Liver (tissue), 9 donors: ENCODE data around the gene EPB41L4B. TPM values are rescaled to one million over a fixed set of nuclear protein-coding genes. Genes with fewer than 3 reads are reported as not detected.

Source experiments
- DNase-seq: peaks from one replicate; pipeline ENCODE4 v3.0.0-alpha.2; 2017; ENCODE audit warnings: low spot score
- H3K27ac ChIP-seq, 2 donors: one replicate each; pipeline ENCODE4 v1.7.0; 2013; ENCODE audit warnings: inconsistent platforms in 2 of 2, low read length in 2 of 2, control low read depth in 1 of 2, low read depth in 1 of 2, mild to moderate bottlenecking in 1 of 2
- H3K27me3 ChIP-seq, 4 donors: one replicate each; pipeline versions ENCODE4 v1.6.1 to v1.7.0; 2013; ENCODE audit warnings: low read length in 3 of 4, inconsistent platforms in 1 of 4, mild to moderate bottlenecking in 1 of 4, moderate library complexity in 1 of 4; ENCODE audit not compliant: control insufficient read depth in 4 of 4, insufficient read depth in 4 of 4
- H3K36me3 ChIP-seq, 4 donors: one replicate each; pipeline versions ENCODE4 v1.6.1 to v1.7.0; 2013; ENCODE audit warnings: low read length in 3 of 4, mild to moderate bottlenecking in 3 of 4, low read depth in 1 of 4, moderate library complexity in 1 of 4; ENCODE audit not compliant: control insufficient read depth in 4 of 4, insufficient read depth in 3 of 4
- H3K4me1 ChIP-seq, 4 donors: one replicate each; pipeline versions ENCODE4 v1.6.1 to v1.7.0; 2013; ENCODE audit warnings: low read length in 3 of 4, mild to moderate bottlenecking in 3 of 4, moderate library complexity in 1 of 4; ENCODE audit not compliant: control insufficient read depth in 4 of 4, insufficient read depth in 4 of 4
- H3K4me3 ChIP-seq, 3 donors: one replicate each; pipeline versions ENCODE4 v1.6.1 to v1.7.0; 2013; ENCODE audit warnings: low read length in 3 of 3, control low read depth in 1 of 3, low read depth in 1 of 3, mild to moderate bottlenecking in 1 of 3
- H3K9ac ChIP-seq, 2 donors: one replicate each; pipeline ENCODE4 v1.7.0; 2013; ENCODE audit warnings: low read length in 2 of 2, mild to moderate bottlenecking in 2 of 2, moderate library complexity in 2 of 2, control low read depth in 1 of 2, low read depth in 1 of 2
- H3K9me3 ChIP-seq, 4 donors: one replicate each; pipeline versions ENCODE4 v1.6.1 to v1.7.0; 2013; ENCODE audit warnings: low read length in 3 of 4; ENCODE audit not compliant: control insufficient read depth in 4 of 4
- CTCF ChIP-seq: fragments of 150-350 bp; IDR thresholded peaks from 2 replicates; pipeline ENCODE4 v1.5.1; 2017; ENCODE audit warnings: improper control_type of control experiment, low read depth, low read length; ENCODE audit not compliant: missing input control
- EGR1 ChIP-seq, 2 donors: IDR thresholded peaks; 2 replicates each; pipeline ENCODE4 v1.6.1; 2016 to 2018; ENCODE audit warnings: antibody characterized with exemption in 2 of 2, low read depth in 2 of 2
- FOXA1 ChIP-seq: IDR thresholded peaks from 2 replicates; pipeline ENCODE4 v1.6.1; 2016; ENCODE audit warnings: antibody characterized with exemption
- FOXA2 ChIP-seq: IDR thresholded peaks from 2 replicates; pipeline ENCODE4 v1.6.1; 2016; ENCODE audit warnings: antibody characterized with exemption
- GABPA ChIP-seq, 2 donors: IDR thresholded peaks in 1 of 2; conservative IDR thresholded peaks in 1 of 2; 2 replicates each; pipeline ENCODE4 v1.6.1; 2016; ENCODE audit warnings: antibody characterized with exemption in 2 of 2, mild to moderate bottlenecking in 1 of 2, moderate library complexity in 1 of 2
- HNF4A ChIP-seq, 2 donors: conservative IDR thresholded peaks; 2 replicates each; pipeline ENCODE4 v1.6.1; 2016; ENCODE audit warnings: antibody characterized with exemption in 2 of 2, mild to moderate bottlenecking in 2 of 2
- JUND ChIP-seq, 2 donors: IDR thresholded peaks; 2 replicates each; pipeline ENCODE4 v1.6.1; 2016; ENCODE audit warnings: antibody characterized with exemption in 2 of 2
- MAX ChIP-seq: IDR thresholded peaks from 2 replicates; pipeline ENCODE4 v1.6.1; 2016; ENCODE audit warnings: antibody characterized with exemption
- NR2F2 ChIP-seq: IDR thresholded peaks from 2 replicates; pipeline ENCODE4 v1.6.1; 2016; ENCODE audit warnings: antibody characterized with exemption
- REST ChIP-seq: IDR thresholded peaks from 2 replicates; pipeline ENCODE4 v1.6.1; 2016; ENCODE audit warnings: antibody characterized with exemption, mild to moderate bottlenecking
- RXRA ChIP-seq, 2 donors: IDR thresholded peaks; 2 replicates each; pipeline ENCODE4 v1.6.1; 2017 to 2018; ENCODE audit warnings: antibody characterized with exemption in 2 of 2, mild to moderate bottlenecking in 1 of 2
- SP1 ChIP-seq: IDR thresholded peaks from 2 replicates; pipeline ENCODE4 v1.6.1; 2018; ENCODE audit warnings: antibody characterized with exemption, mild to moderate bottlenecking
- TAF1 ChIP-seq: conservative IDR thresholded peaks from 2 replicates; pipeline ENCODE4 v1.6.1; 2016; ENCODE audit warnings: antibody characterized with exemption, mild to moderate bottlenecking
- ZBTB33 ChIP-seq: IDR thresholded peaks from 2 replicates; pipeline ENCODE4 v1.6.1; 2016; ENCODE audit warnings: antibody characterized with exemption
- WGBS: extraction: QIAGEN DNeasy Blood & Tissue Kit; methylation state at CpG from one replicate; pipeline ENCODE4 v1.1.7; 2013; 5-methylcytosine and 5-hydroxymethylcytosine counted together
- polyA plus RNA-seq, 2 donors: library from polyadenylated mRNA; stranded (reverse) in 1 of 2; unstranded in 1 of 2; fragments of 200-250 nt in 1 of 2; fragments of >200 nt in 1 of 2; fragmentation: Nextera tagmentation in 1 of 2; extraction: Ambion mirVana in 1 of 2; gene quantifications; one replicate each; pipeline versions ENCODE4 v1.2.1 to v1.2.3, GENCODE V29; 2013 to 2015
- total RNA-seq, 2 donors: library from RNA; depleted of rRNA; stranded (reverse); fragments of >200 nt; gene quantifications; one replicate each; pipeline ENCODE4 v1.2.3, GENCODE V29; 2014
- donor health status: healthy.
- donor health status: healthy.
- donor health status: healthy.
- donor health status: healthy.
- donor health status: healthy.

EPB41L4B gene
- total and polyA plus RNA-seq, 4 donors, result 9.9 to 42.6 (median 23.9) TPM

GRCh38 chr9:109273869-109274268 is 47.0 kb downstream of the EPB41L4B start:
- TF ChIP-seq CTCF, result no peak
- no peak for TF ChIP-seq FOXA2
- TF ChIP-seq GABPA (IDR thresholded peaks at IDR 0.05 in 1 of 2, conservative IDR thresholded peaks at IDR 0.05 in 1 of 2), result no peak
- TF ChIP-seq RXRA (IDR thresholded peaks at IDR 0.05), result no peak
- no peak for TF ChIP-seq JUND (IDR thresholded peaks at IDR 0.05)
- no peak for TF ChIP-seq MAX
- no peak for TF ChIP-seq REST
- peak; percentile 8 to 30 for TF ChIP-seq HNF4A (conservative IDR thresholded peaks at IDR 0.05)
- WGBS, result 70% methylated on average over 3 of the region's 3 CpGs
- no peak for DNase-seq
- no peaks in the 10 kb centered on the region for H3K27me3 ChIP-seq
- no peaks in the 10 kb centered on the region for H3K9me3 ChIP-seq
- no peaks in the 10 kb centered on the region for H3K36me3 ChIP-seq
- no peak overlapping the region for H3K9ac ChIP-seq
- H3K27ac ChIP-seq, result no peak overlapping the region
- no peak overlapping the region for H3K4me3 ChIP-seq
- peaks cover 10 to 45% (median 35%) of the 10 kb centered on the region in 4 donors for H3K4me1 ChIP-seq

GRCh38 chr9:109272745-109273144 is 48.1 kb downstream of the EPB41L4B start:
- Histone ChIP-seq H3K36me3 (peaks cover 0 to under 1% (median 0%) of the 10 kb centered on the region in 4 donors), H3K27ac (no peak overlapping the region), H3K9me3 (no peaks in the 10 kb centered on the region), H3K27me3 (no peaks in the 10 kb centered on the region), H3K4me3 (no peak overlapping the region), H3K9ac (no peak overlapping the region), H3K4me1 (peaks cover 9 to 37% (median 33%) of the 10 kb centered on the region in 4 donors)
- WGBS, result 99% methylated on average over 2 of the region's 2 CpGs
- TF ChIP-seq FOXA1 (no peak), GABPA (IDR thresholded peaks at IDR 0.05 in 1 of 2, conservative IDR thresholded peaks at IDR 0.05 in 1 of 2) (no peak), SP1 (no peak), MAX (no peak), NR2F2 (no peak), CTCF (no peak), EGR1 (IDR thresholded peaks at IDR 0.05; ENCODE audit: low read depth in 2 of 2) (no peak), ZBTB33 (no peak), TAF1 (no peak)
- no peak for DNase-seq
